ENCODE measurements around the gene TBC1D2B.
"Not testable (repeated sequence)": the region's sequence is repeated elsewhere in the genome, so short reads cannot be mapped to it uniquely, and the experiment has no call there.

GRCh38 chr15:77994893-77995536, 82.5 kb downstream of the TBC1D2B start:
- TF ChIP-seq, protein P1, sequence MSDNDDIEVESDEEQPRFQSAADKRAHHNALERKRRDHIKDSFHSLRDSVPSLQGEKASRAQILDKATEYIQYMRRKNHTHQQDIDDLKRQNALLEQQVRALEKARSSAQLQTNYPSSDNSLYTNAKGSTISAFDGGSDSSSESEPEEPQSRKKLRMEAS (IDR thresholded peaks at IDR 0.05) = not testable (repeated sequence)
- not testable (repeated sequence) for TF ChIP-seq CTCF (IDR thresholded peaks at IDR 0.05; ENCODE audit: low read depth, low read length, missing input control); RXRA (IDR thresholded peaks at IDR 0.05)
- TF ChIP-seq, protein P2, sequence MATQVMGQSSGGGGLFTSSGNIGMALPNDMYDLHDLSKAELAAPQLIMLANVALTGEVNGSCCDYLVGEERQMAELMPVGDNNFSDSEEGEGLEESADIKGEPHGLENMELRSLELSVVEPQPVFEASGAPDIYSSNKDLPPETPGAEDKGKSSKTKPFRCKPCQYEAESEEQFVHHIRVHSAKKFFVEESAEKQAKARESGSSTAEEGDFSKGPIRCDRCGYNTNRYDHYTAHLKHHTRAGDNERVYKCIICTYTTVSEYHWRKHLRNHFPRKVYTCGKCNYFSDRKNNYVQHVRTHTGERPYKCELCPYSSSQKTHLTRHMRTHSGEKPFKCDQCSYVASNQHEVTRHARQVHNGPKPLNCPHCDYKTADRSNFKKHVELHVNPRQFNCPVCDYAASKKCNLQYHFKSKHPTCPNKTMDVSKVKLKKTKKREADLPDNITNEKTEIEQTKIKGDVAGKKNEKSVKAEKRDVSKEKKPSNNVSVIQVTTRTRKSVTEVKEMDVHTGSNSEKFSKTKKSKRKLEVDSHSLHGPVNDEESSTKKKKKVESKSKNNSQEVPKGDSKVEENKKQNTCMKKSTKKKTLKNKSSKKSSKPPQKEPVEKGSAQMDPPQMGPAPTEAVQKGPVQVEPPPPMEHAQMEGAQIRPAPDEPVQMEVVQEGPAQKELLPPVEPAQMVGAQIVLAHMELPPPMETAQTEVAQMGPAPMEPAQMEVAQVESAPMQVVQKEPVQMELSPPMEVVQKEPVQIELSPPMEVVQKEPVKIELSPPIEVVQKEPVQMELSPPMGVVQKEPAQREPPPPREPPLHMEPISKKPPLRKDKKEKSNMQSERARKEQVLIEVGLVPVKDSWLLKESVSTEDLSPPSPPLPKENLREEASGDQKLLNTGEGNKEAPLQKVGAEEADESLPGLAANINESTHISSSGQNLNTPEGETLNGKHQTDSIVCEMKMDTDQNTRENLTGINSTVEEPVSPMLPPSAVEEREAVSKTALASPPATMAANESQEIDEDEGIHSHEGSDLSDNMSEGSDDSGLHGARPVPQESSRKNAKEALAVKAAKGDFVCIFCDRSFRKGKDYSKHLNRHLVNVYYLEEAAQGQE (IDR thresholded peaks at IDR 0.05) = not testable (repeated sequence)
- TF ChIP-seq, protein P3, sequence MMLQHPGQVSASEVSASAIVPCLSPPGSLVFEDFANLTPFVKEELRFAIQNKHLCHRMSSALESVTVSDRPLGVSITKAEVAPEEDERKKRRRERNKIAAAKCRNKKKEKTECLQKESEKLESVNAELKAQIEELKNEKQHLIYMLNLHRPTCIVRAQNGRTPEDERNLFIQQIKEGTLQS (IDR thresholded peaks at IDR 0.05) = not testable (repeated sequence)

All from liver (tissue), 3 donors.